ENCODE results near the gene HLA-DQB2.

Gene HLA-DQB2

DNA sequence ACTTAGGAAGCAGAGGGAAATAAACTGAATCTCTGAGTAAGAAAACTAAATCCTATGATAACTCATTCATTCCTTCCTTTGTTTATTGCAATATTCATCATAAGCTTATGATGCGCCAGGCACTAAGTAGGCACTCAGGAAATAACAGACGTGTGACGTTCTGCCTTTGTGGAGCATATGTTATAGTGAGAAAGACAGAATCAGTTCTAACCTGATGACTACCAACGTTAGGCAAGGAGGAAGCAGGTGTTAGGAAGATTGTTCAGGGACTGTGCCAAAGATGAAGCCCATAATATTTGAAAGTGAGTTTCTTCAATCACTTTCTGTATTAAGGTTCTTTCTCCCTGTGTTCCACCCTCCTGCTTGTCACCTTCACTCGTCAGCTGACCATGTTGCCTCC, 18.6 kb downstream of the HLA-DQB2 start:
- DNase-seq, result no peak

DNA sequence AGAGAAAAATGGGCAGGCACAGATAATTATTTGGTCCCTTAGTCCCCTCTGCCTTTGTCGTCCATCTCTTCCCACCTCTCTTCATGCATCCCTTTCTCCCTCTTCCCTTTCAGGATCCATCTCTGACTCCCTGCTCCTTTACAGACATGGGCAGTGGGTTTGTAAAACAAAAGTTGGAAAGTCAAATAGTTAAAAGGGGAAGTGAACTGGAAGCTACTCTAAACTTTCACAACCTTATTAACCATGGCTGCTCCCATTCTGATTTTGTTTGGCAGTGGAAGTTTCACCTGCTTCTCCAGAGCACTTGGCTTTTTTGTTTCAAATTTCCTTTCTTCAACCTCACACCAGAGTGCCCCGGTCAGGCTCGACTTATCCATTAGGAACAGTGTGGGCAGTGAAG, 21.0 kb downstream of the HLA-DQB2 start:
- DNase-seq, result no peak

DNA sequence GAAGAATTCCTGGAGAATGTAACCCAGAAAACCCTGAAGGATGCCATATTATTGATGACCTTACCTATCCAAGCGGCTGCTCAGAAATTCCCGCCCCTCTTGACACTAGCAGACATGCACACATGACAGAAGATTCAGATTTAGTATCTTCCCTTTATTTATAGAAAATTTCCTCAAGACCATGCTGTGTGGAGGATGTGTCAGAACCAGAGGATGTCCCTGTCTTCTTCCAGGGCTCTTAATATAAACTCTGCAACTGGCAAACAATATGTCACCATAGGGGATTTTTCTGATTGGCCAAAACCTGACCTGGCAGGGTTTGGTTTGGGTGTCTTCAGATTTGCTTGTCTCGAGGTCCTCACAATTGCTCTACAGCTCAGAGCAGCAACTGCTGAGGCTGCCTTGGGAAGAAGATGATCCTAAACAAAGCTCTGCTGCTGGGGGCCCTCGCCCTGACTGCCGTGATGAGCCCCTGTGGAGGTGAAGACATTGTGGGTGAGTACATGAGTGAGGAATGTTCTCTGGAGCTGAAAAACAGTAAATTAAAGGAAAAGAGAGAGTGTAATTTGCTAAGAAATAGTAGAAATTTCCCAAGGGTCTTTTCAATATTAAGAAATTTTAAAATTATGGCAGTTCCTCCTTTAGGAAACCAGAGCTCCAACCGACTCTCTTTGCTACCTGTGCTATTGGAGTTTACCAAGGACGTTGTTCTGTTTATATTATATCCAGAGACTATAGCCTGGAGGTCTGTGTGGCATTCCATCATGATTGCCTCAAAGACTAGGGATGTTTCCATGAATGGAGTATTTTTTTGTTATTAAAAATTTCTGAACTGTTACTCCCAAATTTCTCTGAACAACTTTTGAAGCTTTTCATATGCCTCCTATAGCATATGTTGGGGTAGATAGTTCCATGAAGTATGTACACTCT, 22.0 kb downstream of the HLA-DQB2 start, which contains the start of gene HLA-DQA2:
HLA-DQA2 (plus strand) TSS at position 361 of the 930 bp plus-strand sequence; CDS start at position 414, 53 bp downstream.
- DNase-seq, result no peak

DNA sequence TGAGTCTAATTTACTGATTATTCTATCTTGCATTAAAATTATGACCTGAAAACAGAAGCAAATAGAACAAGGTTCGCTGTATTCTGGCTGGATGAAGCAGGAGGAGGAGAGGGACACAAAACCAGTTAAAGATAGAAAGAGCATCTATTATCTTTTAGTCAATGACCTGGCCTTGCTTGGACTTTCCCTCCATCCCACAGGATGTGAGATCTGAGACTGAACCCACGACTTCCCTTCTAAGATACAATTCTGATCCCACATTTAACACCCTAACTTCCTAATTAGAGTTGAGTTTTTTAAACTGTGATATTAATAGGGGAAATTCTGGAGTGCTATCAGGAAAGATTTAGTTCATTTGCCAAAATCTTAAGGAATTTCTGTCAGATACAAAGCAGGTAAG, 25.2 kb downstream of the HLA-DQB2 start:
- DNase-seq, result no peak

DNA sequence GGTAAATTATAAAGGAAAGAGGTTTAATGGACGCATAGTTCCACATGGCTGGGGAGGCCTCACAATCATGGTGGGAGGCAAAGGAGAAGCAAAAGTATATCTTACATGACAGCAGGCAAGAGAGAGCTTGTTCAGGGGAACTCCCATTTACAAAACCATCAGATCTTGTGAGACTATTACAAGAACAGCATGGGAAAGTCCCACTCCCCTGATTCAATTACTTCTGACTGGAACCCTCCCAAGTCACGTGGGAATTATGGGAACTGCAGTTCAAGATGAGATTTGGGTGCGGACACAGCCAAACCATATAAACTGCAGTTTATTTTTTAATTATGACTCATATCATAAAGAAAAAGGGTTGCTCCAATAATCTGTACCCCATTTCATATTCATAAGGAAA, 44.5 kb downstream of the HLA-DQB2 start:
- no peak for DNase-seq

DNA sequence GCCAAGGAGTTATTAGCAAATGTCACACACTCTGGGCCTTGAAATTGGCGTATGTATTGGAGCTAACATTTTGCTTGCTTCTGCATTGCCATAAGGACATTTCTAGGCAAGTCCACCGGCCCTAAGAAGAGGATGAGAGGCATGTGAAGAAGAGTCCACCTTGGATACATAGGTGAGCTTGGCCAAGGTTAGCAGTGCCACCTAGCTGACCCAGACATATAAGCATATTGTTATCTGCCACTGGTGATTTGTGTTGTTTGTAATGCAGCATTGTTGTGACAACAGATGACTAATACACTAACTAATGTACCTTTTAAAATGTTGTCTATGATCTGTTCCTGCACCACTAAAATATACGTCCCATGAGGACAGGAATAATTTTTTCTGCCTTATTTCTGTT, 46.9 kb downstream of the HLA-DQB2 start:
- DNase-seq, result peak in 1 of 2 experiments; percentile 4

DNA sequence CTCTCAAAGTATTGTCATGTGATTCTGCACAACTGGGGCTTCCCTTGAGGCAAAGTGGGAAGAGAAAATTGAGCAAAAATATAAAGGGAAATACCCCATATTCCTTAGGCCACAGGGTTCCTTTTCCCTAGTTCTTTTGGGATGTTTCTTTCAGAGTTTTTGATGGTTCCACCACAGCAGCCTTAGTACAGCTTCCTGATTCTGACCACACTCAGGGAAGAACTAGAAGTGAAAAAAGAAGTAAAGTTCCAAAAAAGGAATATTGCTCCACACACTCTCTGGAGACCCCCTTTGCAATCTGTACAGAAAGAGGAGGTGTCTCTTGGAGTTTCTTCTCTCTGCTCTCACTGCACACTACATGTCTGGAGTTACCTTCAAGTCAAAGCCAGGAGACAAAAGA, 50.1 kb downstream of the HLA-DQB2 start:
- no peak for DNase-seq

DNA sequence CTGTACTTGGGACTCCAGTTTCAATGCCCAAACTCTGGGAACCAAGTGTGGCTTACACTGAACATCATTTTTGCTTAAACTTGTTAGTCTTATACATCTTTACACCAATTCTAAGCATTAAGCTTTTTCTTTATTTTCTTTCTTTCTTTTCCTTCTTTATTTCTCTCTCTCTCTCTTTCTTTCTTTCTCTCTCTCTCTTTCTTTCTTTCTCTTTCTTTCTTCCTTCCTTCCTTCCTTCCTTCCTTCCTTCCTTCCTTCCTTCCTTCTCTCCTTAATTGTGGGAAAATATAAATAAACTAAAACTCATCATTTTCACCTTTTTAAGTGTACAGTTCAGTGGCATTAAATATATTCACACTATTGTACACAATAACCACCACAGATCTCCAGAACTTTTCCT, 53.7 kb downstream of the HLA-DQB2 start:
- no peak for DNase-seq
